ENCODE data around the gene HMCN1. TPM values are rescaled to one million over a fixed set of nuclear protein-coding genes. Genes with fewer than 3 reads are reported as not detected.

HMCN1 gene
- total RNA-seq, 1 experiment from 2014 or later = 0.23 TPM

- no peak for ATAC-seq
- H3K36me3 ChIP-seq (ENCODE audit: control insufficient read depth, insufficient read depth, low read length) = no peaks in the 10 kb centered on the region
- TF ChIP-seq SIN3A (IDR thresholded peaks at IDR 0.05; ENCODE audit: borderline replicate concordance, insufficient read depth, low read depth, low read length) (no peak), TCF7L2 (IDR thresholded peaks at IDR 0.05; ENCODE audit: low read depth, low read length) (no peak), POLR2AphosphoS5 (IDR thresholded peaks at IDR 0.05; ENCODE audit: low read depth, low read length) (no peak), REST (IDR thresholded peaks at IDR 0.05; ENCODE audit: insufficient read depth in 1 of 2, low read depth in 2 of 2, low read length in 1 of 2) (no peak)
- TF ChIP-seq, protein P1, sequence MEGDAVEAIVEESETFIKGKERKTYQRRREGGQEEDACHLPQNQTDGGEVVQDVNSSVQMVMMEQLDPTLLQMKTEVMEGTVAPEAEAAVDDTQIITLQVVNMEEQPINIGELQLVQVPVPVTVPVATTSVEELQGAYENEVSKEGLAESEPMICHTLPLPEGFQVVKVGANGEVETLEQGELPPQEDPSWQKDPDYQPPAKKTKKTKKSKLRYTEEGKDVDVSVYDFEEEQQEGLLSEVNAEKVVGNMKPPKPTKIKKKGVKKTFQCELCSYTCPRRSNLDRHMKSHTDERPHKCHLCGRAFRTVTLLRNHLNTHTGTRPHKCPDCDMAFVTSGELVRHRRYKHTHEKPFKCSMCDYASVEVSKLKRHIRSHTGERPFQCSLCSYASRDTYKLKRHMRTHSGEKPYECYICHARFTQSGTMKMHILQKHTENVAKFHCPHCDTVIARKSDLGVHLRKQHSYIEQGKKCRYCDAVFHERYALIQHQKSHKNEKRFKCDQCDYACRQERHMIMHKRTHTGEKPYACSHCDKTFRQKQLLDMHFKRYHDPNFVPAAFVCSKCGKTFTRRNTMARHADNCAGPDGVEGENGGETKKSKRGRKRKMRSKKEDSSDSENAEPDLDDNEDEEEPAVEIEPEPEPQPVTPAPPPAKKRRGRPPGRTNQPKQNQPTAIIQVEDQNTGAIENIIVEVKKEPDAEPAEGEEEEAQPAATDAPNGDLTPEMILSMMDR (IDR thresholded peaks at IDR 0.05) = no peak
- ChIA-PET CTCF (no interaction called here), POLR2A (no interaction called here)
- H3K9me3 ChIP-seq (ENCODE audit: control insufficient read depth, insufficient read depth, low read depth, low read length) = no peaks in the 10 kb centered on the region
- no peak overlapping the region for H3K4me3 ChIP-seq (ENCODE audit: low read depth in 2 of 2, low read length in 2 of 2)
- no peaks in the 10 kb centered on the region for H3K27me3 ChIP-seq (ENCODE audit: control insufficient read depth, insufficient read depth, low read length)
- no peak for DNase-seq (ENCODE audit: low read depth, low spot score)
- no peaks in the 10 kb centered on the region for H3K4me1 ChIP-seq (ENCODE audit: control insufficient read depth, insufficient read depth, low read length)
- in situ Hi-C loops (cut with HindIII; ENCODE audit: low pct_unique_long_range_greater_than_20kb, low sequenced_read_pairs) (no loop called here), intact Hi-C loops (cut with micrococcal nuclease; ENCODE audit: unreplicated experiment) (no loop called here)
- H3K27ac ChIP-seq (ENCODE audit: low read length) = no peak overlapping the region
- BruUV-seq (replicated peaks) = no TSS peak
These were observed 34.3 kb upstream of the HMCN1 start for GRCh38 chr1:185699874-185700273.

- ChIA-PET CTCF (no interaction called here), POLR2A (no interaction called here)
- DNase-seq (ENCODE audit: low read depth, low spot score) = no peak
- in situ Hi-C loops (cut with HindIII; ENCODE audit: low pct_unique_long_range_greater_than_20kb, low sequenced_read_pairs) (no loop called here), intact Hi-C loops (cut with micrococcal nuclease; ENCODE audit: unreplicated experiment) (no loop called here)
- Histone ChIP-seq H3K9me3 (ENCODE audit: control insufficient read depth, insufficient read depth, low read depth, low read length) (no peaks in the 10 kb centered on the region), H3K4me3 (ENCODE audit: low read depth in 2 of 2, low read length in 2 of 2) (no peak overlapping the region), H3K27ac (ENCODE audit: low read length) (no peak overlapping the region), H3K36me3 (ENCODE audit: control insufficient read depth, insufficient read depth, low read length) (no peaks in the 10 kb centered on the region), H3K4me1 (ENCODE audit: control insufficient read depth, insufficient read depth, low read length) (no peaks in the 10 kb centered on the region), H3K27me3 (ENCODE audit: control insufficient read depth, insufficient read depth, low read length) (no peaks in the 10 kb centered on the region)
- BruUV-seq (replicated peaks) = no TSS peak
- no peak for ATAC-seq
- no peak for TF ChIP-seq SIN3A (IDR thresholded peaks at IDR 0.05; ENCODE audit: borderline replicate concordance, insufficient read depth, low read depth, low read length)
- no peak for TF ChIP-seq POLR2AphosphoS5 (IDR thresholded peaks at IDR 0.05; ENCODE audit: low read depth, low read length)
- no peak for TF ChIP-seq REST (IDR thresholded peaks at IDR 0.05; ENCODE audit: insufficient read depth in 1 of 2, low read depth in 2 of 2, low read length in 1 of 2)
- TF ChIP-seq TCF7L2 (IDR thresholded peaks at IDR 0.05; ENCODE audit: low read depth, low read length) = no peak
- TF ChIP-seq, protein P1 (IDR thresholded peaks at IDR 0.05) = no peak
These were observed 32.5 kb upstream of the HMCN1 start for GRCh38 chr1:185701650-185702049.

Data from Panc1 (cell line).